GM21717 (cell line): ENCODE results near the gene BAHCC1.
"Not testable (repeated sequence)": the region's sequence is repeated elsewhere in the genome, so short reads cannot be mapped to it uniquely, and the experiment has no call there.

Experiments used
- ATAC-seq: cut with Tn5 transposase; IDR thresholded peaks from one replicate; pipeline ENCODE4 v1.9.1; 2021; ENCODE audit warnings: mild to moderate bottlenecking, moderate library complexity; ENCODE audit not compliant: unreplicated experiment

Gene BAHCC1

GRCh38 chr17:81411305-81411704 is 16.0 kb downstream of the BAHCC1 start:
- no peak for ATAC-seq

DNA sequence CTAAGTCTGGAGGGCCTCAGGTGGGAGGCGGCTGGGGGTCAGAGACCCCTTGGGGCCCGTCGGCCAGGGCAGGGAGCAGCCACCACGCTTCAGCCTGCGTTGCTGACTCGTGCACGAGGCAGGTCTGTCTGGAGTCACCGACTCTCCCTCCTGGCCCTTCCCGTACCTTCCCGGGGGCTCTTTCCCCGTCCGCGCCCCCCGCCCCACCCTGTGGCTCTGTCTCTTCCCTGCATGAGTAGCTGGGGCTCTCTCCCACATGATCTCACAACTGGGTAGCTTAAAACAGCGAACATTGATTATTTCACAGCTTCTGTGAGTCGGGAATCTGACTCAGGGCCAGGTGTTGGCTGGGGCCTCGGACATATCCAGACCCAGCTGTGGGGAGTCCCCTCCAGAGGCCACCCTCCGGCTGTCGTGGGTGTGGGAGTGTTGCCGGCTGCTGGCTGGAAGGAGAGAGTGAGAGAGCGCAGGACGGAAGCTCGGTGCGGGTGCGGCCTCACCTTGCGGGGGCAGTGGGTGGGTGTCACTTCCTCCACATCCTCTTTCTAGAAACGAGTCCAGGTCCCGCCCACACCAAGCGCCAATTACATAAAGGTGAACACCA is 17.3 kb downstream of the BAHCC1 start:
- no peak for ATAC-seq

GRCh38 chr17:81413497-81414135 is 18.4 kb downstream of the BAHCC1 start:
- ATAC-seq, result no peak

DNA sequence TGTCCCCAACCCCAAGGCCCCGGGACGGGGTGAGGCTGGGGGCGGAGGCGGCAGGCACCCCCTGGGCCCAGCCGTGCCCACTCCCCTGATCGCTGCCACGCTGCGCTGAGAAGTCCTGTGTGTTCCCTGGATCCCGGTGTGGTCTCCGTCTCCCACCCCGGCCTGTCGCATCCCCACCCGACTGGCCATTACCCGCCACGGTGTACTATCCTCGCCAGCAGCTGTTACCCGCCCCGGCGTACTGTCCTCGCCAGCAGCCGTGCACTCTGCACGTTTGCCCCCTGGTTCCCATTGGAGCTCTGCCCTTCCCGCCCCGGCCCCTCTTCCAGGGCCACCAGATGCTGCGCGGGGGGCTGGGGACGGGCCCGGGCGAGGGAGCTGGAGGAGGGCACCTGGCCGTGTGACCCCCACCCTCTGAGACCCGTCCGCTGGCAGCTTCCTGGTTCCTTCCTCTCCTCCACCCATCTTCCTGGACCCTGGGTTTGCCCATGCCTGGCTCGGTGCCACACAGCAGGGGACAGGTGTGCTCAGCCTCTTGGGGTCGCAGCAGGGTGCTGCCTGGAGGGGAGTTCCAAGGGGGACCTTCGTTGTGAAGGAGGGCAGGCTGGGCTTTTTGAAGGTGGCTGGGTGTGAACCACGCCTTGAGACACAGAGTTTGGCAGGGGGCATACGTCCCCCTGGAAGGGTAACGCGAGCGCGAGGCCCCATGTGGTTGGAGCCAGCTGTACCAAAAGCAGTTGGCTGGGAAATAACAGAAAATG is 19.7 kb downstream of the BAHCC1 start:
- no peak for ATAC-seq

- ATAC-seq, result no peak
Observed at GRCh38 chr17:81415681-81416080, 20.4 kb downstream of the BAHCC1 start.

DNA sequence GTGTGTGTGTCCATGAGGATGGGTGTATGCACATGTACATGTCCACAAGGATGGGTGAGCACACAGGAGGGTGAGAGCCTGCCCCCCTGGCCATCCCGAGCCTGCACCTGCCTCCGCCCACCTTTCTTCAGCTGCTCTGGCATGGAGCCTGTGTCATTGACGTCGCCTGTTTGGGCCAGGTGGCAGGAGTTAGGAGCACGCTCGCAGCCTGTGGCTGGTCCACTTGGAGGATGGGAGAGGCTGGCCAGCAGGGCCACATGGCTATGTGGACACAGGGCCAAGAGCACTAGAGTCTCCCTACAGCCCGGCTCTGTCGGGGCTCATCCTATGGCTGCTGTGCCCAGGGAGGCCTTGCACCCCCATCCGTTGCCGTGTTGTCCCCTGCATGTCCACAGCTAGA is 21.4 kb downstream of the BAHCC1 start:
- ATAC-seq, result no peak

DNA sequence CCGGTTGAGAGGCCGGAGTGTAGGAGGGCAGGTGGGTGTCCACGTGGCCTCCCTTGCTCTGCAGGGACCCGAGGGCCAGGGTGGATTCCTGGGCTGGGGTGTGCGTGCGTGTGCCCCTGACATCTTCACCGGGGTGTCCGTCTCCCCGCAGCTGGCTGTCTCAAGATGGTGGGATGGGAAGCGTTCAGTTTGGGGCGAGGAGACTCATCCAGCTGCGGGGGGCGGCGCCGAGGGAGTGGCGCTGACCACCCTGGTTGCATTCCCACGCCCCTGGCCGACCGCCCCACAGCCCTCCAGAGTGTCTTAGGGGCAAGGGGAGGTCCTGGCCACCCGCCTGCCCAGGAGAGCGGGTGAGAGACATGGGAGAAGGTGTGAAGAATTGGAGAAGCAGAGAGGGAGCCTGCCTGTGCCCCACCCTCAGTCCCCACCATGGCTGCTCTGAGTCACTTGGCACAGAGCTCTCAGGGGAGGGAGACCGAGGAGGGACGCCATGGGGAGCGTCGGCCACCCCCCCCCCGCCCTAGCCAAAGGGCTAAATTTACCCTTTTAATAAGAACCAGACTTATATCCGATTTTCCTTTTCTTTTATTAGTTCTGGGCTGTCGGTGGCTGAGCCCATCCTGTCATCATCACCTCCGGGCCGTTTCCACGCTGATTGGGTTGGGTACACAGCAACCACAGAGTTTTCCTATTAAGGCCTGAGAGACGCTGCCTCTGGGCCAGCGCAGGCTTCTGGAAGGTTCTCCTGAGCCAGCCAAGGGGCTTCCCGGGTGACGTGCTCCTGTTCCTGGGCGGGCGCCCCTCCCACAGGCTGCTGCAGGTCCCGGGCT is 22.0 kb downstream of the BAHCC1 start:
- ATAC-seq, result no peak

DNA sequence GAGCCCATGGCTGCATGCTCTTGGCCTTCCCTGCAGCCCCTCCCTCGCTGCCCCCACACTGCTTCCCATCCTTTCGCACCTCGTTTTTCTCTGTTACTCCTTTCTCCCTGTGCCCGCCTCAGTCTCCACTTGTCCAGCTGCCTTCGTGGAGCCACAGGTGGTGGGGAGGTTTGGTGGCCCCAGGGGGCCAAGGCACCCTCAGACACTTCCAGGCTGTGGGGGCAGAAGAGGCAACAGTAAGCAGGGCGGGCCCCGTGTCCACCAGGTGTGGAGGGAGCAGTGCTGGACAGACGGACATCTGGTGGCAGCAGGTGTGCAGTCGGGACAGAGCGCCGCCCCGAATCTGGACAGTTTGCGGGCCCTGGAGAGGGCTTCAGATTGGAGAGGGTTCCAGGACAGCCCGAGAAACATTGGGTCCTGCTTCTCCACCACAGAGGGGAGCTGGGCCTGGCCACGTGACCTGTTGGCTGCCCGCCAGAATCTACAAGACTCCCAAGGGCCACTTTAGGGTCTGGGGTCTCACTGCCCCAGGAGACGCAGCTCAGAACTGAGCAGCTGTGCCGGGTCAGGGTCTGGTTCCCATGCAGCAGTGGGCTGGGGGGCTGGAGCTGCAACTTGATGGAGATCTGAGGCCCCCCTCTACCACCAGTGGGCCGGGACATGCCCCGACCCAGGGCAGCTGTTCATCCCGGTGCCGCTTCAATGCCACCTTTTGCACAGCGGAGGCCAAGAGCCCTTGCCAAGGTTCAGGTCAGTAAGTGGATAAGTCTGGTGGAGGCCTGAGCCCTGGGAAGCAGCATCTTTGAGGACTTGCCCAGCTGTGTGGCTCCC is 22.8 kb downstream of the BAHCC1 start:
- no peak for ATAC-seq

GRCh38 chr17:81418710-81419318 is 23.6 kb downstream of the BAHCC1 start:
- no peak for ATAC-seq

GRCh38 chr17:81419319-81419885 is 24.1 kb downstream of the BAHCC1 start:
- ATAC-seq, result no peak

DNA sequence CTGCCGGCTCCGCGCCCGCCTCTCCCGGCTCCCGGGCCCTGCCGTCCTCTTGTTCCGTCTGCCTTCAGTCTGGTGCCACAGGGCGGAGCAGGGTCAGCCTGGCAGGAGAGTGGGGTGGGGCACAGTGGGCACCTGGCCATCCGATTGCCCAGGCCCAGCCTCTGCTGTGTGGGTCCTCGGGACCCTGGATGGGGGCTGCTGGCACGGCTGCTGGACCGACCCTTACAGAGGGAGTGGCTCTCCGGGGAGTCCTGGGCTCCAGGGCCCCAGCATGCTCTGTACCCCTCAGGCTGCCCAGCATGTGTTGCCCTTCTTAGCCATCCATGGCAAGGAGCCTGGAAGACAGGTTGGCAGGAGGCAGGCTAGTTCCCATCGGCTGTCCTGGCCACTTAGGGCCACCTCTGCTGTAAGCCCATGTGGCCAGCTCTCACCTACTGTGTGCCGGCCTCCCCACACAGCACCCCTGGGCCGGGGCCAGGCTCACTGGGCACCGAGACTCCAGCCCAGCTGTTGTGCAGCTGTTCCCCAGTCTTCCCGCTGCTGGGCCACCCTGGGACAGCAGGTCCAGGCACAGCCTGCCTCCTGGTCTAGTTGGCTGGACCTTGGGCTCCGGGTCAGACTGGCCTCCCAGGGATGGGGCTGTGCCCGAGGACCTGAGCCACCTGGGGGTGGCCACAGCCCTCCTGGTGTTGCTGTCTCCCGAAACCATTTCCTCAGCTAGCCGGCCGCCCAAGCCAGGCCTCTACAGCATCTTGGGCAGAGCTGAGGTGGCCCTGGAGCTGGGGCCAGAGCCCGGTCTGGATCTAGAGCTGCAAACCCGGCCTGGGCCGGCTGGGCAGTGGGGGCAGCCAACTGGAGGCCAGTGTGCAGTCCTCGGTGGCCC is 24.9 kb downstream of the BAHCC1 start:
- no peak for ATAC-seq

GRCh38 chr17:81420769-81421462 is 25.7 kb downstream of the BAHCC1 start:
- no peak for ATAC-seq

DNA sequence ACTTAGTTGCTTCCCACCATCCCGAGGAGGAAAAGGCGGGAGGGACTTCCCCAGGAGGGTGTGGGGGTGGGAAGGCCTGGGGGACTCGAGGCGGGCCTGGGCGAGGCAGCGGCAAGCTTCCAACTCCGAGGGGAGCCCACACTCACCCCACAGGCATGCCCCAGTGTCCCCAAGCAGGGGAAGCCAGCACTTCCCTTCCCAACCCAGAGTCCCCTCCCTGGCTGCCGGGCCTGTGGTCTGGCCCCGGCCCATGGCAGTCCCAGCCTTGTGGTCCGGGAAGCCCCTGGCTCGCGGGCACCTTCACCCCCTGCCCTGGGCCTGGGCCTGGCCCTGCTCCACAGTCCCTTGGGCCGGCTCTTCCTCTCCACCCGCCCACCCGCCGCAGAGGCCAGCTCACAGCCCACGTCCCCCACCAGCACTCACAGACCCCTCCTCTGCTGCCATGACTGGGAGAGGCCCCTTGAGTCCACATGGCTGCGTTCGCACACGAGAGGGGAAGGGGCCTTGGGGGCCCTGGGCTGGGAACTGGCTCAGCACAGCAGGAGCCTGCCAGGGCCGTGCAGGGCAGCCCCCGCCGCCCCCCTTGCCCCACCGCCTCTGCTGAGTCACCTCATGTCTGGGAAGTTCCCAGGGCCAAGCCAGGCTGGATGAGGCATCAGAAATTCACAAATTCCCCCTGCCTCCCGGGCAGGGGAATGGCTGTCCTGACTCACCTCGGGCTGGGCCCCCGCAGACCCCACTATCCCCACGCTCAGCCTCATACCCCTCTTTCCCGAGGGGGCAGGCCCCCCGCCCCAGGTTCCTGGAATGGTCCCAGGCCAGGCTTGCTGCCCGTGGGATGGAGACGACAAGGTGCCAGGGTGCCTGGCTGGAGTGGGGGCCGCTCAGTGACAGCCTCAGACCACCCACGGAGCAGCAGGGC is 27.8 kb downstream of the BAHCC1 start:
- no peak for ATAC-seq

- no peak for ATAC-seq
Observed at GRCh38 chr17:81423698-81424071, 28.4 kb downstream of the BAHCC1 start.

GRCh38 chr17:81424151-81425017 is 29.1 kb downstream of the BAHCC1 start:
- no peak for ATAC-seq

DNA sequence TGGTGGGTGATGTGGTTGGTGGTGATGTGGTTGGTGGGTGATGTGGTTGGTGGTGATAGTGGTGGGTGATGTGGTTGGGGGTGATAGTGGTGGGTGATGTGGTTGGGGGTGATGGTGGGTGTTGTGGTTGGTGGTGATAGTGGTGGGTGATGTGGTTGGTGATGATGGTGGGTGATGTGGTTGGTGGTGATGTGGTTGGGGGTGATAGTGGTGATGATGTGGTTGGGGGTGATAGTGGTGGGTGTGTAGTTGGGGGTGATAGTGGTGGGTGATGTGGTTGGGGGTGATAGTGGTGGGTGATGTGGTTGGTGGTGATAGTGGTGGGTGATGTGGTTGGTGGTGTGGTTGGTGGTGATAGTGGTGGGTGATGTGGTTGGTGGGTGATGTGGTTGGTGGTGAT is 29.8 kb downstream of the BAHCC1 start:
- ATAC-seq, result not testable (repeated sequence)
